WERI-Rb-1 (cell line): ENCODE measurements around the gene NFASC.

ENCODE experiments used
- DNase-seq: peaks from one replicate; pipeline ENCODE4 v3.0.0-alpha.2; 2020
- H3K27ac ChIP-seq: fragments of 250-450 bp; sonication (Bioruptor Pico); 2 replicates; pipeline ENCODE4 v1.5.1; 2020; ENCODE audit warnings: mild to moderate bottlenecking, moderate library complexity
- H3K27me3 ChIP-seq: fragments of 250-450 bp; sonication (Bioruptor Pico); 2 replicates; pipeline ENCODE4 v1.5.1; 2021; ENCODE audit warnings: mild to moderate bottlenecking, low read depth, moderate library complexity; ENCODE audit not compliant: insufficient read depth, severe bottlenecking
- H3K36me3 ChIP-seq: fragments of 250-450 bp; sonication (Bioruptor Pico); 2 replicates; pipeline ENCODE4 v1.5.1; 2020; ENCODE audit warnings: mild to moderate bottlenecking, moderate library complexity
- H3K4me3 ChIP-seq: 2 replicates; pipeline ENCODE4 v1.5.1; 2011; ENCODE audit warnings: low read depth, mild to moderate bottlenecking, control low read depth, low read length
- H3K9me3 ChIP-seq: fragments of 250-450 bp; sonication (Bioruptor Pico); 2 replicates; pipeline ENCODE4 v1.5.1; 2021; ENCODE audit warnings: mild to moderate bottlenecking, moderate library complexity; ENCODE audit not compliant: severe bottlenecking
- CTCF ChIP-seq: IDR thresholded peaks from 2 replicates; pipeline ENCODE4 v1.5.1; 2011; ENCODE audit warnings: low read depth, mild to moderate bottlenecking, control low read depth, inconsistent platforms, low read length

NFASC gene

DNA sequence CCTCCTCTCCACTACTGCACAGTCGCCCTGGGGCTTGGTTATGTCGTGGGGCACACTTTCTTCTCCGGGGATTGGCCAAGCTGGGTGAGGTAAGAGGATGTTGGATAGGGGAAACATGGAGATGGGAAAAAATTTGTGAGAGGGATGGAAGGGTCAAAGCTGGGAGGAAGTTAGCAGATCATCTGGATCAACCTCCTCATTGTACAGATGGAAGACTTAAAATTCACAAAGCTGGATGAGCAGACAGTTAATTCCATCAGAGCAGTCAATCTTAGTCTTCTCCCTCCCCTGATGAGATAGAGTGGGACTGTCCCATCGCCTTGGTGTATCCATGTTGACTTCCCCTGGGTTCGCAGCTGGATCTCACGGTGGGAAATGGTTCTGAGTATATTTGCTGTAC lies 102.8 kb downstream of the NFASC start:
- Histone ChIP-seq H3K27ac (no peak overlapping the region), H3K36me3 (peaks cover 77% of the 10 kb centered on the region), H3K4me3 (no peak overlapping the region), H3K9me3 (no peaks in the 10 kb centered on the region), H3K27me3 (no peaks in the 10 kb centered on the region)
- no peak for DNase-seq
- TF ChIP-seq CTCF: no peak

DNA sequence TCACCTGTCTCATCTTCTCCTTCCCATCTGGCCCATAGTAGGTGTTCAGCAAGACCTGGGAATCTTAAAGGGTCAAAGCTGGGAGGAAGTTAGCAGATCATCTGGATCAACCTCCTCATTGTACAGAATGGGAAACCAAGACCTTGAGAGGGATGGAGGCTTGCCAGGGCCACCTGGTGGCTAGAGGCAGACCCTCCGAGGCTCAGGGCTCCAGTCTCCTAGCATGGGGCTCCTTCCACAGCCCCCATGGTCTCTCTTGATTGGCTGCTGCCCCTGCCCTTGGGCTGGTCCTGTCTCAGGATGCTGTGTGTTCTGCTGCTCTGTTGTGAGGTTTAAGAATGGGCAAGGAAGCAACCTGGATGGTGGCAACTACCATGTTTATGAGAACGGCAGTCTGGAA lies 103.7 kb downstream of the NFASC start:
- DNase-seq: peak; percentile 79
- TF ChIP-seq CTCF: peak; percentile 92
- Histone ChIP-seq H3K4me3 (no peak overlapping the region), H3K36me3 (peaks cover 76% of the 10 kb centered on the region), H3K27ac (0 out of 2 replicates have a peak overlapping the region, but pooled peaks have one; percentile 3), H3K9me3 (no peaks in the 10 kb centered on the region), H3K27me3 (no peaks in the 10 kb centered on the region)

DNA sequence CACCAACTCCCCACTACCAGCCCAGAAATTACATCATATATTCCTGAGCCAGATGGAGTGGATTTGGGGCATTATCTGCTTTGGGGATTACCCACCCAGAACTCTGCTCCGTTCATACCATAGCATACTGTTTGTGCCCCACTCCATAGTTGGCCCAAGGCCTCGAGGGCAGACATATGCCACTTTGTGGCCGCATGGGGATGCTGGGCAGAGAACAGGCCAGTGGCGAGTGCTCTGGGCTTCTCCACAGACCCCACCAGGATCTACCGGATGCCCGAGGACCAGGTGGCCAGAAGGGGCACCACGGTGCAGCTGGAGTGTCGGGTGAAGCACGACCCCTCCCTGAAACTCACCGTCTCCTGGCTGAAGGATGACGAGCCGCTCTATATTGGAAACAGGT lies 104.4 kb downstream of the NFASC start:
- H3K27me3 ChIP-seq: no peaks in the 10 kb centered on the region
- no peaks in the 10 kb centered on the region for H3K9me3 ChIP-seq
- no peak overlapping the region for H3K27ac ChIP-seq
- no peak for DNase-seq
- H3K4me3 ChIP-seq: no peak overlapping the region
- no peak for TF ChIP-seq CTCF
- peaks cover 73% of the 10 kb centered on the region for H3K36me3 ChIP-seq

GRCh38 chr1:204975568-204976235 lies 105.0 kb downstream of the NFASC start:
- TF ChIP-seq CTCF: peak; percentile 97
- H3K9me3 ChIP-seq: no peaks in the 10 kb centered on the region
- peaks cover 72% of the 10 kb centered on the region for H3K36me3 ChIP-seq
- no peak overlapping the region for H3K4me3 ChIP-seq
- no peaks in the 10 kb centered on the region for H3K27me3 ChIP-seq
- no peak overlapping the region for H3K27ac ChIP-seq
- DNase-seq: peak; percentile 91

DNA sequence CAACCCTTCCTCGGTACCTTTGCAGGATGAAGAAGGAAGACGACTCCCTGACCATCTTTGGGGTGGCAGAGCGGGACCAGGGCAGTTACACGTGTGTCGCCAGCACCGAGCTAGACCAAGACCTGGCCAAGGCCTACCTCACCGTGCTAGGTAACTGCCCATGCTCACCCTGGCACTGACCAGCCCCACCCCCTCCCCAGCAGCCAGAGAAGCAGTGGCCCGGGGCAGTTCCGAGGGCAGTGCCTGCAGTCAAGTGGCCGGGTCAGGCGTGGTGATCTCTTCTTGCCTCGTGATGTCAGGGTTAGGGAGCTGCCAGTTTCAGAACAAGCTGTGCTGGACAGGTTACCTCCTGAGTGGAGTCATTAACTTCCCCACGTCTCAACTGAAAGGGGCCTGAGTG lies 106.0 kb downstream of the NFASC start:
- H3K27ac ChIP-seq: no peak overlapping the region
- no peaks in the 10 kb centered on the region for H3K9me3 ChIP-seq
- no peak for TF ChIP-seq CTCF
- no peaks in the 10 kb centered on the region for H3K27me3 ChIP-seq
- peaks cover 70% of the 10 kb centered on the region for H3K36me3 ChIP-seq
- no peak overlapping the region for H3K4me3 ChIP-seq
- DNase-seq: no peak

DNA sequence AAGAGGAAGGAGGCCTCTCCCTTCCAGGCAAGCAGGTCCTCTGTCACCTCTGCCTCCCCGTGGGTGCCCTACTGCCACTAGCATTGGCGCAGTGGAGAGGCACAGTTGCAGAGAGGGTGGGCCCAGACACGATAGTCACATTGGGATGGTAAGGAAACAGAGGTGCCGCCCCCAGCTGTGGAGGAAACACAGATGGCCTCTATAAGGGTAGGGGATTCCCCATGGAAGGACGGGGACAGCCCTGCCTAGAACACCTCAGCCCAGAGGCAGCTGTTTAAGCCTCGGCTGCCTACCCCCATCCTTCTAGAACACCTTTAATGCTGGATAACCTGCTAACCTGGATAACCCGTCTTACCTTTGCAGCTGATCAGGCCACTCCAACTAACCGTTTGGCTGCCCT lies 106.7 kb downstream of the NFASC start:
- H3K4me3 ChIP-seq: no peak overlapping the region
- TF ChIP-seq CTCF: no peak
- H3K27me3 ChIP-seq: no peaks in the 10 kb centered on the region
- peaks cover 76% of the 10 kb centered on the region for H3K36me3 ChIP-seq
- peak; percentile 12 for DNase-seq
- H3K27ac ChIP-seq: no peak overlapping the region
- no peaks in the 10 kb centered on the region for H3K9me3 ChIP-seq
